Transverse colon (tissue), 4 donors: Measurements from ENCODE around the gene PACSIN2.

Source experiments
- EP300 ChIP-seq: sonication (generic); formaldehyde crosslinking; IDR thresholded peaks from one replicate; pipeline ENCODE4 v1.6.1; 2017; ENCODE audit warnings: antibody characterized with exemption, low read depth
- POLR2A ChIP-seq: fragments of 450-650 bp; IDR thresholded peaks from one replicate; pipeline ENCODE4 v1.6.1; 2016; ENCODE audit warnings: antibody characterized with exemption, mild to moderate bottlenecking, moderate library complexity
- POLR2AphosphoS5 ChIP-seq, 3 donors: sonication (generic); formaldehyde crosslinking; IDR thresholded peaks; one replicate each; pipeline ENCODE4 v1.6.1; 2016; ENCODE audit warnings: antibody characterized with exemption in 3 of 3
- TF ChIP-seq, protein P1 (sequence below), 5 experiments: fragments of 200-600 bp in 3 of 5; fragments of 450-650 bp in 2 of 5; sonication (generic) in 3 of 5; IDR thresholded peaks; 1 replicate in 2 of 5; 2 replicates in 3 of 5; pipeline ENCODE4 v1.5.1; 2016 to 2017; ENCODE audit warnings: antibody characterized with exemption in 5 of 5, inconsistent platforms in 3 of 5, mild to moderate bottlenecking in 2 of 5, moderate library complexity in 1 of 5

DNA sequence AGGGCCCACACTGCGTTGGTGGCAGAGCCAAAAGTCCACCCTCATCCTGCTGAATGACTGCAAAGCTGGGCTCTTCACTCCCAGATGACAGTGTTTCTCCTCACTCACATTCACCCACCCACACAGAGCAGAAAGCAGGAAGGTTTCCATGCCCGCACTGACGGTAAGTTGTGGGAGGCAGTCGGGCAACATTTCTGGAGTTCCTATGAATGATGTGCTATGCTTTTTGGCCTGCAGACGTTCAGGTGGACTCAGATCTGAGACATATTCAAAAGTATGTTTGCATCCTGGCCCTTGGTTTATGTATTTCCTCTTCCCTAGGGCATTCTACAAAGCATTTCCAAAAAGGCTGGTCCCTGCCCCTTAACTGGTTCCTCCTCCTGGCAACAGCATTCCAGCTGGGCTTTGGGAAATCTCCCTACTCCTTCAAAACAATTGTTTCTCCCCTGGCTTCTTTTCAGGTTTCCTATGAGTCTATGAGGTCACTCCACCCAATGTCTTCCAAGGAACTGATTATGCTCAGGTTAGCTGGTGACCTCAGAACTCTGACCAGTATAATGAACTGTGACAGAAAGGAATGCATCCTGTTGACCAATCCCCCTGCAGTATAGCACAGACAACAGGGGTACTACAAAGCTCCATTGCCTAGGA, 36.4 kb downstream of the PACSIN2 start:
- TF ChIP-seq, protein P1, sequence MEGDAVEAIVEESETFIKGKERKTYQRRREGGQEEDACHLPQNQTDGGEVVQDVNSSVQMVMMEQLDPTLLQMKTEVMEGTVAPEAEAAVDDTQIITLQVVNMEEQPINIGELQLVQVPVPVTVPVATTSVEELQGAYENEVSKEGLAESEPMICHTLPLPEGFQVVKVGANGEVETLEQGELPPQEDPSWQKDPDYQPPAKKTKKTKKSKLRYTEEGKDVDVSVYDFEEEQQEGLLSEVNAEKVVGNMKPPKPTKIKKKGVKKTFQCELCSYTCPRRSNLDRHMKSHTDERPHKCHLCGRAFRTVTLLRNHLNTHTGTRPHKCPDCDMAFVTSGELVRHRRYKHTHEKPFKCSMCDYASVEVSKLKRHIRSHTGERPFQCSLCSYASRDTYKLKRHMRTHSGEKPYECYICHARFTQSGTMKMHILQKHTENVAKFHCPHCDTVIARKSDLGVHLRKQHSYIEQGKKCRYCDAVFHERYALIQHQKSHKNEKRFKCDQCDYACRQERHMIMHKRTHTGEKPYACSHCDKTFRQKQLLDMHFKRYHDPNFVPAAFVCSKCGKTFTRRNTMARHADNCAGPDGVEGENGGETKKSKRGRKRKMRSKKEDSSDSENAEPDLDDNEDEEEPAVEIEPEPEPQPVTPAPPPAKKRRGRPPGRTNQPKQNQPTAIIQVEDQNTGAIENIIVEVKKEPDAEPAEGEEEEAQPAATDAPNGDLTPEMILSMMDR (IDR thresholded peaks at IDR 0.05): no peak
- TF ChIP-seq POLR2AphosphoS5 (IDR thresholded peaks at IDR 0.05): no peak
- TF ChIP-seq EP300: no peak
- no peak for TF ChIP-seq POLR2A
